ENCODE measurements around the gene ACLY.

- no peak for TF ChIP-seq CTCF (IDR thresholded peaks at IDR 0.05; ENCODE audit: low read length)
- no peak for TF ChIP-seq EZH2 (IDR thresholded peaks at IDR 0.05; ENCODE audit: borderline replicate concordance, low read length)
Observed at GRCh38 chr17:41835214-41835799, 83.4 kb downstream of the ACLY start.

Data from OCI-LY1 (cell line).